K562 (cell line): Measurements from ENCODE around the gene MLLT11. TPM values are rescaled to one million over a fixed set of nuclear protein-coding genes. Genes with fewer than 3 reads are reported as not detected.

Source experiments
- E2F6 ChIP-seq, 2 experiments: IDR thresholded peaks; 2 replicates each; pipeline ENCODE4 v1.6.1; 2011; ENCODE audit warnings: borderline replicate concordance in 1 of 2, control low read depth in 1 of 2, low read depth in 1 of 2, low read length in 1 of 2, mild to moderate bottlenecking in 1 of 2, mixed read lengths in 1 of 2, moderate library complexity in 1 of 2; ENCODE audit not compliant: insufficient read depth in 1 of 2, insufficient read length in 1 of 2, poor library complexity in 1 of 2, severe bottlenecking in 1 of 2; ENCODE audit errors: extremely low read depth in 1 of 2
- HNRNPLL ChIP-seq: fragments of 200-400 bp; formaldehyde crosslinking; IDR thresholded peaks from 2 replicates; pipeline ENCODE4 v1.6.1; 2017; ENCODE audit warnings: low read length, low read depth, mild to moderate bottlenecking; ENCODE audit not compliant: poor library complexity, severe bottlenecking
- MAZ ChIP-seq, 2 experiments: fragments of 450-650 bp in 1 of 2; sonication (generic) in 1 of 2; formaldehyde crosslinking; IDR thresholded peaks in 1 of 2; conservative IDR thresholded peaks in 1 of 2; 2 replicates each; pipeline versions ENCODE4 v1.4.0 to v1.5.0; 2020; ENCODE audit warnings: mild to moderate bottlenecking in 1 of 2, missing genetic modification reagents in 1 of 2
- NRF1 ChIP-seq, 2 experiments: fragments of 450-650 bp; IDR thresholded peaks in 1 of 2; conservative IDR thresholded peaks in 1 of 2; 2 replicates each; pipeline ENCODE4 v1.6.1; 2014; ENCODE audit warnings: mild to moderate bottlenecking in 2 of 2
- RBM14 ChIP-seq: fragments of 200-400 bp; formaldehyde crosslinking; IDR thresholded peaks from 2 replicates; pipeline ENCODE4 v1.6.1; 2018; ENCODE audit warnings: low read depth, mild to moderate bottlenecking, low read length, moderate library complexity, borderline replicate concordance; ENCODE audit not compliant: insufficient read depth
- ZNF124 ChIP-seq: sonication (generic); formaldehyde crosslinking; IDR thresholded peaks from 2 replicates; pipeline ENCODE4 v1.8.1; 2022; ENCODE audit warnings: missing genetic modification reagents
- ZNF584 ChIP-seq: fragments of 200-800 bp; sonication (Bioruptor generic); IDR thresholded peaks from 2 replicates; pipeline ENCODE4 v1.6.1; 2016; ENCODE audit warnings: low read depth, mild to moderate bottlenecking, missing genetic modification characterization, missing compliant biosample characterization
- polyA plus RNA-seq, 8 experiments: library from polyadenylated mRNA; depleted of rRNA in 4 of 8; stranded (reverse) in 5 of 8; unstranded in 3 of 8; fragments of >200 nt; fragmentation: Nextera tagmentation in 2 of 8; fragmentation: Illumina TruSeq in 1 of 8; extraction: Ambion mirVana in 2 of 8; extraction: Trizol in 1 of 8; gene quantifications; 2 replicates each; pipeline versions ENCODE4 v1.2.1 to v1.2.3, GENCODE V29; 2011 to 2014; ENCODE audit warnings: inconsistent platforms in 1 of 8, missing spikeins in 1 of 8
- total RNA-seq, 7 experiments: library from RNA; depleted of rRNA in 6 of 7; stranded (reverse); fragments of >200 nt in 6 of 7; fragmentation: Illumina TruSeq in 2 of 7; extraction: Trizol in 2 of 7; gene quantifications; 2 replicates each; pipeline versions ENCODE4 v1.2.1 to v1.2.3, GENCODE V29; 2011 to 2021; ENCODE audit warnings: low replicate concordance in 1 of 7
- TF ChIP-seq, protein P1 (sequence below), 3 experiments: fragments of 200-800 bp in 1 of 3; fragments of 250-450 bp in 1 of 3; fragments of 450-650 bp in 1 of 3; sonication (Bioruptor Pico) in 1 of 3; sonication (Bioruptor generic) in 1 of 3; formaldehyde crosslinking in 1 of 3; IDR thresholded peaks; 2 replicates each; pipeline versions ENCODE4 v1.6.1 to v1.8.0; 2016 to 2022; ENCODE audit warnings: mild to moderate bottlenecking in 2 of 3, missing genetic modification characterization in 2 of 3, missing compliant biosample characterization in 1 of 3, moderate library complexity in 1 of 3
- TF ChIP-seq, protein P2 (sequence below): sonication (generic); formaldehyde crosslinking; IDR thresholded peaks from 2 replicates; pipeline ENCODE4 v1.8.0; 2023; ENCODE audit warnings: mild to moderate bottlenecking, missing genetic modification reagents
- TF ChIP-seq, protein P3 (sequence below): fragments of 450-650 bp; IDR thresholded peaks from 2 replicates; pipeline ENCODE4 v1.6.1; 2018; ENCODE audit not compliant: partially characterized antibody

Gene MLLT11
- total and polyA plus RNA-seq, 9 of the 15 experiments (the other 6 are each of a cell fraction or from before 2014, with no cell fraction given): 12.1 to 91.0 (median 22.0) TPM

GRCh38 chr1:151059109-151060006, 839 bp upstream of the MLLT11 start, which contains the start of gene CDC42SE1 (continued):
- TF ChIP-seq, protein P1, sequence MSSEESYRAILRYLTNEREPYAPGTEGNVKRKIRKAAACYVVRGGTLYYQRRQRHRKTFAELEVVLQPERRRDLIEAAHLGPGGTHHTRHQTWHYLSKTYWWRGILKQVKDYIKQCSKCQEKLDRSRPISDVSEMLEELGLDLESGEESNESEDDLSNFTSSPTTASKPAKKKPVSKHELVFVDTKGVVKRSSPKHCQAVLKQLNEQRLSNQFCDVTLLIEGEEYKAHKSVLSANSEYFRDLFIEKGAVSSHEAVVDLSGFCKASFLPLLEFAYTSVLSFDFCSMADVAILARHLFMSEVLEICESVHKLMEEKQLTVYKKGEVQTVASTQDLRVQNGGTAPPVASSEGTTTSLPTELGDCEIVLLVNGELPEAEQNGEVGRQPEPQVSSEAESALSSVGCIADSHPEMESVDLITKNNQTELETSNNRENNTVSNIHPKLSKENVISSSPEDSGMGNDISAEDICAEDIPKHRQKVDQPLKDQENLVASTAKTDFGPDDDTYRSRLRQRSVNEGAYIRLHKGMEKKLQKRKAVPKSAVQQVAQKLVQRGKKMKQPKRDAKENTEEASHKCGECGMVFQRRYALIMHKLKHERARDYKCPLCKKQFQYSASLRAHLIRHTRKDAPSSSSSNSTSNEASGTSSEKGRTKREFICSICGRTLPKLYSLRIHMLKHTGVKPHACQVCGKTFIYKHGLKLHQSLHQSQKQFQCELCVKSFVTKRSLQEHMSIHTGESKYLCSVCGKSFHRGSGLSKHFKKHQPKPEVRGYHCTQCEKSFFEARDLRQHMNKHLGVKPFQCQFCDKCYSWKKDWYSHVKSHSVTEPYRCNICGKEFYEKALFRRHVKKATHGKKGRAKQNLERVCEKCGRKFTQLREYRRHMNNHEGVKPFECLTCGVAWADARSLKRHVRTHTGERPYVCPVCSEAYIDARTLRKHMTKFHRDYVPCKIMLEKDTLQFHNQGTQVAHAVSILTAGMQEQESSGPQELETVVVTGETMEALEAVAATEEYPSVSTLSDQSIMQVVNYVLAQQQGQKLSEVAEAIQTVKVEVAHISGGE (CRISPR knock-in tag; IDR thresholded peaks at IDR 0.05): peak; percentile 78 to 94 (median 92); a peak in 5 of 6 replicates
- TF ChIP-seq ZNF124 (CRISPR knock-in tag) (no peak), RBM14 (no peak), NRF1 (conservative IDR thresholded peaks at IDR 0.05 in 1 of 2, IDR thresholded peaks at IDR 0.05 in 1 of 2) (peak; percentile 69 to 76), MAZ (CRISPR knock-in tag; conservative IDR thresholded peaks at IDR 0.05 in 1 of 2, IDR thresholded peaks at IDR 0.05 in 1 of 2) (peak; percentile 94 to 95), HNRNPLL (peak; percentile 51), ZNF584 (CRISPR knock-in tag) (no peak), E2F6 (IDR thresholded peaks at IDR 0.05; ENCODE audit: borderline replicate concordance in 1 of 2, extremely low read depth in 1 of 2, insufficient read depth in 1 of 2, insufficient read length in 1 of 2, low read depth in 1 of 2, low read length in 1 of 2, poor library complexity in 1 of 2, severe bottlenecking in 1 of 2) (peak in 1 of 2 experiments; percentile 41)
- TF ChIP-seq, protein P2, sequence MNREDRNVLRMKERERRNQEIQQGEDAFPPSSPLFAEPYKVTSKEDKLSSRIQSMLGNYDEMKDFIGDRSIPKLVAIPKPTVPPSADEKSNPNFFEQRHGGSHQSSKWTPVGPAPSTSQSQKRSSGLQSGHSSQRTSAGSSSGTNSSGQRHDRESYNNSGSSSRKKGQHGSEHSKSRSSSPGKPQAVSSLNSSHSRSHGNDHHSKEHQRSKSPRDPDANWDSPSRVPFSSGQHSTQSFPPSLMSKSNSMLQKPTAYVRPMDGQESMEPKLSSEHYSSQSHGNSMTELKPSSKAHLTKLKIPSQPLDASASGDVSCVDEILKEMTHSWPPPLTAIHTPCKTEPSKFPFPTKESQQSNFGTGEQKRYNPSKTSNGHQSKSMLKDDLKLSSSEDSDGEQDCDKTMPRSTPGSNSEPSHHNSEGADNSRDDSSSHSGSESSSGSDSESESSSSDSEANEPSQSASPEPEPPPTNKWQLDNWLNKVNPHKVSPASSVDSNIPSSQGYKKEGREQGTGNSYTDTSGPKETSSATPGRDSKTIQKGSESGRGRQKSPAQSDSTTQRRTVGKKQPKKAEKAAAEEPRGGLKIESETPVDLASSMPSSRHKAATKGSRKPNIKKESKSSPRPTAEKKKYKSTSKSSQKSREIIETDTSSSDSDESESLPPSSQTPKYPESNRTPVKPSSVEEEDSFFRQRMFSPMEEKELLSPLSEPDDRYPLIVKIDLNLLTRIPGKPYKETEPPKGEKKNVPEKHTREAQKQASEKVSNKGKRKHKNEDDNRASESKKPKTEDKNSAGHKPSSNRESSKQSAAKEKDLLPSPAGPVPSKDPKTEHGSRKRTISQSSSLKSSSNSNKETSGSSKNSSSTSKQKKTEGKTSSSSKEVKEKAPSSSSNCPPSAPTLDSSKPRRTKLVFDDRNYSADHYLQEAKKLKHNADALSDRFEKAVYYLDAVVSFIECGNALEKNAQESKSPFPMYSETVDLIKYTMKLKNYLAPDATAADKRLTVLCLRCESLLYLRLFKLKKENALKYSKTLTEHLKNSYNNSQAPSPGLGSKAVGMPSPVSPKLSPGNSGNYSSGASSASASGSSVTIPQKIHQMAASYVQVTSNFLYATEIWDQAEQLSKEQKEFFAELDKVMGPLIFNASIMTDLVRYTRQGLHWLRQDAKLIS (CRISPR knock-in tag): peak; percentile 78
- TF ChIP-seq, protein P3, sequence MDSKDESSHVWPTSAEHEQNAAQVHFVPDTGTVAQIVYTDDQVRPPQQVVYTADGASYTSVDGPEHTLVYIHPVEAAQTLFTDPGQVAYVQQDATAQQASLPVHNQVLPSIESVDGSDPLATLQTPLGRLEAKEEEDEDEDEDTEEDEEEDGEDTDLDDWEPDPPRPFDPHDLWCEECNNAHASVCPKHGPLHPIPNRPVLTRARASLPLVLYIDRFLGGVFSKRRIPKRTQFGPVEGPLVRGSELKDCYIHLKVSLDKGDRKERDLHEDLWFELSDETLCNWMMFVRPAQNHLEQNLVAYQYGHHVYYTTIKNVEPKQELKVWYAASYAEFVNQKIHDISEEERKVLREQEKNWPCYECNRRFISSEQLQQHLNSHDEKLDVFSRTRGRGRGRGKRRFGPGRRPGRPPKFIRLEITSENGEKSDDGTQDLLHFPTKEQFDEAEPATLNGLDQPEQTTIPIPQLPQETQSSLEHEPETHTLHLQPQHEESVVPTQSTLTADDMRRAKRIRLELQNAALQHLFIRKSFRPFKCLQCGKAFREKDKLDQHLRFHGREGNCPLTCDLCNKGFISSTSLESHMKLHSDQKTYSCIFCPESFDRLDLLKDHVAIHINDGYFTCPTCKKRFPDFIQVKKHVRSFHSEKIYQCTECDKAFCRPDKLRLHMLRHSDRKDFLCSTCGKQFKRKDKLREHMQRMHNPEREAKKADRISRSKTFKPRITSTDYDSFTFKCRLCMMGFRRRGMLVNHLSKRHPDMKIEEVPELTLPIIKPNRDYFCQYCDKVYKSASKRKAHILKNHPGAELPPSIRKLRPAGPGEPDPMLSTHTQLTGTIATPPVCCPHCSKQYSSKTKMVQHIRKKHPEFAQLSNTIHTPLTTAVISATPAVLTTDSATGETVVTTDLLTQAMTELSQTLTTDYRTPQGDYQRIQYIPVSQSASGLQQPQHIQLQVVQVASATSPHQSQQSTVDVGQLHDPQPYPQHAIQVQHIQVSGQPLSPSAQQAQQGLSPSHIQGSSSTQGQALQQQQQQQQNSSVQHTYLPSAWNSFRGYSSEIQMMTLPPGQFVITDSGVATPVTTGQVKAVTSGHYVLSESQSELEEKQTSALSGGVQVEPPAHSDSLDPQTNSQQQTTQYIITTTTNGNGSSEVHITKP: peak; percentile 87
